ENCODE results near the gene F2RL1. TPM values are rescaled to one million over a fixed set of nuclear protein-coding genes. Genes with fewer than 3 reads are reported as not detected.
"Not testable (repeated sequence)": the region's sequence is repeated elsewhere in the genome, so short reads cannot be mapped to it uniquely, and the experiment has no call there.

F2RL1 gene
- polyA plus RNA-seq, 1 experiment: 0.16 TPM

DNA sequence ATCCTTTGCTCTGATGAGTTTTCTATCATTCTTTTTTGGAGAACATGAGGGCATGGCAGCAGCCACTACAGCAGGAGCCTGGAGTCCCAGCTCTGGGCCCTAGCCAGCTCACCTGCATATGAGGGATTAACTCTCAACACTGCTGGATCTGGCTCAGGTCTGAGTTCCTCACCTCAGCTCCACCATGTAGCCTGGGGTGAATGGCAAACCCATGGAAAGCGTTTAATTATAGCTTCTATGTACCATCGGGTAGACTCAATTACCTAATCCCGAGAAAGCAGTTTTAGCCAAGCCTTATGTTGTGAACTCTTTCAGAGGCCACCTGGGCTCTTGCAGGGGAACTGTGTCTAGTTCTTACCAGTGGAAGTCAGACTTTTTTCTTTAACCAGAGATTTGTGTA is 27.1 kb downstream of the F2RL1 start:
- no peak overlapping the region for H3K4me3 ChIP-seq (ENCODE audit: low read depth, low read length)
- CTCF ChIA-PET: no interaction called here
- DNase-seq (ENCODE audit: low read depth): no peak
- H3K27me3 ChIP-seq (ENCODE audit: control insufficient read depth, insufficient read depth, low read length): no peaks in the 10 kb centered on the region
- POLR2A ChIA-PET: no interaction called here
- H3K36me3 ChIP-seq (ENCODE audit: control insufficient read depth, insufficient read depth, low read length): no peaks in the 10 kb centered on the region
- TF ChIP-seq, protein P1, sequence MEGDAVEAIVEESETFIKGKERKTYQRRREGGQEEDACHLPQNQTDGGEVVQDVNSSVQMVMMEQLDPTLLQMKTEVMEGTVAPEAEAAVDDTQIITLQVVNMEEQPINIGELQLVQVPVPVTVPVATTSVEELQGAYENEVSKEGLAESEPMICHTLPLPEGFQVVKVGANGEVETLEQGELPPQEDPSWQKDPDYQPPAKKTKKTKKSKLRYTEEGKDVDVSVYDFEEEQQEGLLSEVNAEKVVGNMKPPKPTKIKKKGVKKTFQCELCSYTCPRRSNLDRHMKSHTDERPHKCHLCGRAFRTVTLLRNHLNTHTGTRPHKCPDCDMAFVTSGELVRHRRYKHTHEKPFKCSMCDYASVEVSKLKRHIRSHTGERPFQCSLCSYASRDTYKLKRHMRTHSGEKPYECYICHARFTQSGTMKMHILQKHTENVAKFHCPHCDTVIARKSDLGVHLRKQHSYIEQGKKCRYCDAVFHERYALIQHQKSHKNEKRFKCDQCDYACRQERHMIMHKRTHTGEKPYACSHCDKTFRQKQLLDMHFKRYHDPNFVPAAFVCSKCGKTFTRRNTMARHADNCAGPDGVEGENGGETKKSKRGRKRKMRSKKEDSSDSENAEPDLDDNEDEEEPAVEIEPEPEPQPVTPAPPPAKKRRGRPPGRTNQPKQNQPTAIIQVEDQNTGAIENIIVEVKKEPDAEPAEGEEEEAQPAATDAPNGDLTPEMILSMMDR (IDR thresholded peaks at IDR 0.05; ENCODE audit: insufficient read depth, low read depth, low read length): no peak

GRCh38 chr5:76849419-76850291 is 30.8 kb downstream of the F2RL1 start, which contains the start of gene S100Z:
TSS of gene S100Z (plus strand) at chr5:76850014. CDS start at chr5:76875360, 25,346 bp downstream.
- DNase-seq (ENCODE audit: low read depth): no peak
- TF ChIP-seq, protein P1 (IDR thresholded peaks at IDR 0.05; ENCODE audit: insufficient read depth, low read depth, low read length): no peak
- H3K4me3 ChIP-seq (ENCODE audit: low read depth, low read length): no peak within 1 kb of the TSS
- H3K36me3 ChIP-seq (ENCODE audit: control insufficient read depth, insufficient read depth, low read length): no peaks in the 10 kb centered on the region
- ChIA-PET POLR2A (no interaction called here), CTCF (interaction anchor here (0.8 to 1.5 kb wide), 2 partner anchors 10 to 20 kb away, joined by 3 to 5 read pairs; no protein-coding TSS in a partner anchor)
- 0 out of 2 replicates have a peak, but pooled peaks cover under 1% of the 10 kb centered on the region for H3K27me3 ChIP-seq (ENCODE audit: control insufficient read depth, insufficient read depth, low read length)

DNA sequence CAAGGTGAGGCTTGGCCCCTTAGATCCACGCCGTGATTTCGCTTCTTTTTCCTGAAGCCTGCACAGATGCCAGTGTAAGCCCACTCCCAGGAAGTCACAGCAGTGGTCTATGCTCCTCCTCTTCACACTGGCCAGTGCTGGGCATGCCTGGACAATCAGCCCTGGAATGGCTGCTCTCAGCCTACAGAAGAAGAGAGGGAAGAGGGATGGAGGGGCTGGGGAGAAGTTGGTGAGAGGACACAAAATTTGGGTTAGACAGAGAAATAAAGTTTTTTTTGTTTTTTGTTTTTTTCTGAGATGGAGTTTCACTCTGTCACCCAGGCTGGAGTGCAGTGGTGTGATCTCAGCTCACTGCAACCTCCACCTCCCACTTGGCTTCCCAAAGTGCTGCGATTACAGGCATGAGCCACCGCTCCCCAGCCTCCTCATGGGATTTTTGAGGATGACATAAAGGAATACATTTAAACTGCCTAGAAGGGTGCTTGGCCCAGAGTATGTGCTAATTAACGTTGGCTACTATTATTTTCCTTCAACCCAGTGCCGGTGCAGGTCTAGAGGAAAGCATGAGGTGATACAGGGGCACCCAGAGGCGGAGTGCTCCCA is 31.8 kb downstream of the F2RL1 start:
- H3K4me3 ChIP-seq (ENCODE audit: low read depth, low read length): no peak overlapping the region
- no peaks in the 10 kb centered on the region for H3K36me3 ChIP-seq (ENCODE audit: control insufficient read depth, insufficient read depth, low read length)
- POLR2A ChIA-PET: no interaction called here
- TF ChIP-seq, protein P1 (IDR thresholded peaks at IDR 0.05; ENCODE audit: insufficient read depth, low read depth, low read length): no peak
- CTCF ChIA-PET: no interaction called here
- DNase-seq (ENCODE audit: low read depth): no peak
- peaks cover 2% of the 10 kb centered on the region; the same call in 1 of the 2 replicates for H3K27me3 ChIP-seq (ENCODE audit: control insufficient read depth, insufficient read depth, low read length)

DNA sequence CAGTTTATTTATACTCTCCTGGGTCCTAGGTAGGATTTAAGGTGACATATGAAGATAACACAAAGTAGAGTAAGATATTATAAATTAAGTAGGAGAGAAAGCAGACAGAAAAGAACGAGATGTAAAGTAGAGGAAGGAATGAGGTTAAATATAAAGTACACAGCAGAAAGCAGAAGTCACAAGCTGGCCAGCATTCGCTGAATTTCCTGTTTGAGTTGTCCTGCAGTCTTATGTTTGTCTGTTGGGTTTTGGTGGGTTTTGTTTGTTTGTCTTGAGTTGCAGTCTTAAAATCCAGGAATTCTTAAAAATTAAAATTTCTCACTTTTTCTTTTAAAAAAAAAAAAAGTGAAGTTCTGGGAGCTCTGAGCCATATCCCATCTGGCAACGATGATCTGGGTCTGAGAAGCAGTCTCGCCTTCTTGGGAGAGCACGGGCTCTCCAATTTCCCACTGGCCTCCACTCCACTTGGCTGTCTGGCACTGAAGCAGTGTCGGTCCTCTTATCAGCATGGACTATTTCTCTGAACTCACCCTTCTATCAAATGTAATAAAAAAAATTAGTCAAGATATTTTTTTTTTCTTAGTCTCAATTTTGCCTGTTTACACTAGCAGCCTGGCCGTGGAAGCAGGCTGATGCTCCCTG is 33.0 kb downstream of the F2RL1 start:
- CTCF ChIA-PET: interaction anchor here (1.1 kb wide), 1 partner anchor 77 kb away, joined by 3 read pairs; no protein-coding TSS in a partner anchor
- Histone ChIP-seq H3K4me3 (ENCODE audit: low read depth, low read length) (no peak overlapping the region), H3K27me3 (ENCODE audit: control insufficient read depth, insufficient read depth, low read length) (peaks cover 2% of the 10 kb centered on the region; the same call in 1 of the 2 replicates), H3K36me3 (ENCODE audit: control insufficient read depth, insufficient read depth, low read length) (no peaks in the 10 kb centered on the region)
- DNase-seq (ENCODE audit: low read depth): no peak
- TF ChIP-seq, protein P1 (IDR thresholded peaks at IDR 0.05; ENCODE audit: insufficient read depth, low read depth, low read length): no peak
- POLR2A ChIA-PET: no interaction called here

- H3K36me3 ChIP-seq (ENCODE audit: control insufficient read depth, insufficient read depth, low read length): no peaks in the 10 kb centered on the region
- no peak for DNase-seq (ENCODE audit: low read depth)
- peaks cover 2% of the 10 kb centered on the region; the same call in 1 of the 2 replicates for H3K27me3 ChIP-seq (ENCODE audit: control insufficient read depth, insufficient read depth, low read length)
- POLR2A ChIA-PET: no interaction called here
- H3K4me3 ChIP-seq (ENCODE audit: low read depth, low read length): no peak overlapping the region
- TF ChIP-seq, protein P1 (IDR thresholded peaks at IDR 0.05; ENCODE audit: insufficient read depth, low read depth, low read length): no peak
- CTCF ChIA-PET: interaction anchor here (1.1 kb wide), 1 partner anchor 78 kb away, joined by 3 read pairs; no protein-coding TSS in a partner anchor
Observed at GRCh38 chr5:76852772-76853171, 33.9 kb downstream of the F2RL1 start.

DNA sequence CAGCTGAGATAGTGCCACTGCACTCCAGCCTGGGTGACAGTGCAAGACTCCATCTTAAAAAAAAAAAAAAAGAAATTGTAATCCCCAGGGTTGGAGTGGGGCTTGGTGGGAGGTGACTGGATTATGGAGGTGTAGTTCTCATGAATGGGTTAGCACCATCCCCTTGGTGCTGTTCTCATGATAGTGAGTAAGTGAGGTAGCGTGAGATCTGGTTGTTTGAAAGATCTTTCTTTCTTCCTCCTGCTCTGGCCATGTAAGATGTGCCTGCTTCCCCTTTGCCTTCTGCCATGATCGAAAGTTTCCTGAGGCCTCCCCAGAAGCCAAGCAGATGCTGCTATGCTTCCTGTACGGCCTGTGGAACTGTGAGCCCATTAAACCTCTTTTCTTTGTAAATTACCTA is 34.9 kb downstream of the F2RL1 start:
- DNase-seq (ENCODE audit: low read depth); H3K36me3 ChIP-seq (ENCODE audit: control insufficient read depth, insufficient read depth, low read length); H3K4me3 ChIP-seq (ENCODE audit: low read depth, low read length); H3K27me3 ChIP-seq (ENCODE audit: control insufficient read depth, insufficient read depth, low read length); POLR2A ChIA-PET: not testable (repeated sequence)
- CTCF ChIA-PET: interaction anchor here (0.6 kb wide), 1 partner anchor 13 kb away, joined by 3 read pairs; no protein-coding TSS in a partner anchor
